HepG2 (cell line): ENCODE data around the gene SYT9. TPM values are rescaled to one million over a fixed set of nuclear protein-coding genes. Genes with fewer than 3 reads are reported as not detected.

ENCODE experiments used
- ATAC-seq: fragments of 200-7000 bp; cut with Tn5 transposase; 3 replicates; pipeline ENCODE4 v1.9.1; 2020; ENCODE audit warnings: mild to moderate bottlenecking, moderate library complexity
- BruUV-seq: library from RNA; stranded (reverse); fragments of 400-500 nt; replicated peaks from 2 replicates; lab custom pipeline; 2021; lab: Mats Ljungman, UMichigan
- CTCF ChIA-PET: fragments of 300-600 bp; formaldehyde crosslinking; extraction: SDS; loops from one replicate; lab custom pipeline; 2021; ENCODE audit warnings: low total read pairs, inconsistent platforms, low intra/inter-chr PET ratio; lab: Yijun Ruan, JAX
- POLR2A ChIA-PET: fragments of 350-600 bp; sonication (Branson Sonifier 250); formaldehyde crosslinking; loops from one replicate; lab custom pipeline; 2020; ENCODE audit warnings: antibody characterized with exemption, inconsistent platforms; lab: Yijun Ruan, JAX
- DNase-seq: peaks from one replicate; pipeline ENCODE4 v3.0.0-alpha.2; 2015; ENCODE audit warnings: low spot score
- FAIRE-seq: peaks from 3 replicates; lab custom pipeline; 2011; peaks lifted over from hg19 to GRCh38; lab: Jason Lieb, UNC
- H2AFZ ChIP-seq: one replicate; pipeline ENCODE4 v1.6.1; 2011; ENCODE audit warnings: low read length, inconsistent platforms
- H3K27ac ChIP-seq: fragments of 300-600 bp; 3 replicates; pipeline ENCODE4 v1.8.0; 2011; ENCODE audit warnings: mixed run types, mild to moderate bottlenecking, mixed read lengths, low read length, inconsistent platforms; ENCODE audit not compliant: insufficient read depth; ENCODE audit errors: extremely low read length
- H3K27me3 ChIP-seq, 2 experiments: fragments of 200-600 bp in 1 of 2; 2 replicates in 1 of 2; 3 replicates in 1 of 2; pipeline versions ENCODE4 v1.6.0 to v1.8.0; 2011; ENCODE audit warnings: low read length in 2 of 2, mild to moderate bottlenecking in 2 of 2, moderate library complexity in 2 of 2, inconsistent platforms in 1 of 2; ENCODE audit not compliant: insufficient read depth in 2 of 2, control insufficient read depth in 1 of 2
- H3K36me3 ChIP-seq, 2 experiments: fragments of 200-600 bp in 1 of 2; replicated peaks in 1 of 2; 2 replicates in 1 of 2; 3 replicates in 1 of 2; pipeline versions ENCODE4 v1.5.1 to v1.8.0; 2011; ENCODE audit warnings: low read length in 2 of 2, inconsistent platforms in 1 of 2; ENCODE audit not compliant: insufficient read depth in 2 of 2, control insufficient read depth in 1 of 2
- H3K4me1 ChIP-seq: 2 replicates; pipeline ENCODE4 v1.5.1; 2012; ENCODE audit warnings: low read length, inconsistent platforms; ENCODE audit not compliant: insufficient read depth
- H3K4me2 ChIP-seq: 2 replicates; pipeline ENCODE4 v1.6.0; 2011; ENCODE audit warnings: low read depth, low read length, inconsistent platforms
- H3K4me3 ChIP-seq, 3 experiments: fragments of 200-600 bp in 1 of 3; sonication (generic), shearing (Covaris generic) in 1 of 3; replicated peaks in 1 of 3; 2 replicates each; pipeline ENCODE4 v1.5.1; 2011 to 2016; ENCODE audit warnings: low read length in 3 of 3, inconsistent platforms in 2 of 3, low read depth in 2 of 3, mild to moderate bottlenecking in 2 of 3, control low read depth in 1 of 3, mixed read lengths in 1 of 3; ENCODE audit not compliant: insufficient read depth in 1 of 3
- H3K79me2 ChIP-seq: one replicate; pipeline ENCODE4 v1.6.1; 2011; ENCODE audit warnings: low read length, inconsistent platforms; ENCODE audit not compliant: insufficient read depth
- H3K9ac ChIP-seq: 2 replicates; pipeline ENCODE4 v1.6.0; 2011; ENCODE audit warnings: mild to moderate bottlenecking, low read depth, low read length, inconsistent platforms; ENCODE audit not compliant: insufficient read depth
- H3K9me3 ChIP-seq: 2 replicates; pipeline ENCODE4 v1.5.1; 2012; ENCODE audit warnings: mild to moderate bottlenecking, low read length
- H4K20me1 ChIP-seq: 2 replicates; pipeline ENCODE4 v1.6.0; 2011; ENCODE audit warnings: inconsistent platforms, mild to moderate bottlenecking, low read length, moderate library complexity; ENCODE audit not compliant: insufficient read depth
- FOXP1 ChIP-seq, 2 experiments: fragments of 450-650 bp in 1 of 2; IDR thresholded peaks; 2 replicates each; pipeline ENCODE4 v1.6.1; 2017 to 2018; ENCODE audit warnings: antibody characterized with exemption in 1 of 2
- PCBP2 ChIP-seq: fragments of 200-400 bp; formaldehyde crosslinking; optimal IDR thresholded peaks from 2 replicates; pipeline ENCODE3; 2018; ENCODE audit warnings: low read length, low read depth; ENCODE audit not compliant: poor library complexity, severe bottlenecking
- SIX1 ChIP-seq: sonication (generic); formaldehyde crosslinking; IDR thresholded peaks from 2 replicates; pipeline ENCODE4 v1.4.0; 2020; ENCODE audit warnings: missing genetic modification reagents, borderline replicate concordance
- SMAD1 ChIP-seq: sonication (generic); formaldehyde crosslinking; IDR thresholded peaks from 2 replicates; pipeline ENCODE4 v1.4.0; 2020; ENCODE audit warnings: missing genetic modification reagents, low read depth, mild to moderate bottlenecking, borderline replicate concordance
- TARDBP ChIP-seq: sonication (generic); formaldehyde crosslinking; IDR thresholded peaks from 2 replicates; pipeline ENCODE4 v1.8.0; 2022; ENCODE audit warnings: mild to moderate bottlenecking, missing genetic modification reagents
- ZNF335 ChIP-seq: sonication (generic); formaldehyde crosslinking; IDR thresholded peaks from 2 replicates; pipeline ENCODE4 v1.4.0; 2020; ENCODE audit warnings: missing genetic modification reagents
- ZNF569 ChIP-seq: sonication (generic); formaldehyde crosslinking; IDR thresholded peaks from 2 replicates; pipeline ENCODE4 v1.5.0; 2020; ENCODE audit warnings: mild to moderate bottlenecking, missing genetic modification reagents, moderate library complexity, borderline replicate concordance
- ZNF777 ChIP-seq: sonication (generic); formaldehyde crosslinking; IDR thresholded peaks from 2 replicates; pipeline ENCODE4 v1.4.0; 2020; ENCODE audit warnings: missing genetic modification reagents
- WGBS: methylation state at CpG from one replicate; pipeline ENCODE4 v1.1.6; 2017; ENCODE audit warnings: low lambda C conversion rate; 5-methylcytosine and 5-hydroxymethylcytosine counted together
- in situ Hi-C: cut with HindIII; loops from 2 replicates; pipeline ENCODE4 v1.10.0; 2017; ENCODE audit warnings: low pct_unique_long_range_greater_than_20kb; ENCODE audit not compliant: extremely low pct_ligation_motif_present
- intact Hi-C: fragments of 100-400 bp; cut with micrococcal nuclease; formaldehyde crosslinking; loops from one replicate; pipeline ENCODE4 v1.10.0; 2022; ENCODE audit not compliant: unreplicated experiment
- polyA plus RNA-seq, 8 experiments: library from polyadenylated mRNA; depleted of rRNA in 3 of 8; stranded (reverse) in 7 of 8; unstranded in 1 of 8; fragments of >200 nt; fragmentation: Illumina TruSeq in 4 of 8; extraction: Trizol in 4 of 8; gene quantifications; 2 replicates each; pipeline versions ENCODE4 v1.2.1 to v1.2.3, GENCODE V29; 2011 to 2016; ENCODE audit warnings: low read depth in 4 of 8, missing spikeins in 1 of 8, mixed read lengths in 1 of 8; ENCODE audit not compliant: insufficient read depth in 1 of 8
- total RNA-seq, 5 experiments: library from RNA; depleted of rRNA; stranded (reverse); fragments of >200 nt; fragmentation: Illumina TruSeq; extraction: Trizol; gene quantifications; 2 replicates each; pipeline ENCODE4 v1.2.3, GENCODE V29; 2016; ENCODE audit warnings: low read depth in 1 of 5

The SYT9 gene
- total and polyA plus RNA-seq, 2 of the 13 experiments (the other 11 are each of a cell fraction or from before 2014, with no cell fraction given) = not detected

DNA sequence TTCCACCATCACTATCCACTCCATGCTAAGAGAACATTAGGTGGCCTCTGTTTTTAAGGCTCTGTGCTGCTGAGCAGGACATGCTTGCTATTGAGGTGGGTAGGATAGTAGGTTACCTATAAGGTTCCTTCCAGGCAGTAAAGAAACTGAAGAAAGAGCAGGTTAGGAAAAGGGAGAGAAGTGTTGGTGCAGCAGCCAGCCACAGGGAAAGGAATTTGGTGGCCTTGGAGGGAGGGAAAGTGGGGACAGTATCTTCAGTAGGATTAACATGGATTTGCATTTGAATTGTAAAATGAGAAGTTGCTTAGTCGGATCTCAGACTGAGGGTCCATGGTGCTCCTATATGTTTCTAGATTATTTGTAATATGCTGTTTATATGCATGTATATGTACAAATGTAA is 184.4 kb downstream of the SYT9 start:
- no peak for ATAC-seq
- H3K79me2 ChIP-seq = no peaks in the 10 kb centered on the region
- no peak overlapping the region for H3K4me2 ChIP-seq

DNA sequence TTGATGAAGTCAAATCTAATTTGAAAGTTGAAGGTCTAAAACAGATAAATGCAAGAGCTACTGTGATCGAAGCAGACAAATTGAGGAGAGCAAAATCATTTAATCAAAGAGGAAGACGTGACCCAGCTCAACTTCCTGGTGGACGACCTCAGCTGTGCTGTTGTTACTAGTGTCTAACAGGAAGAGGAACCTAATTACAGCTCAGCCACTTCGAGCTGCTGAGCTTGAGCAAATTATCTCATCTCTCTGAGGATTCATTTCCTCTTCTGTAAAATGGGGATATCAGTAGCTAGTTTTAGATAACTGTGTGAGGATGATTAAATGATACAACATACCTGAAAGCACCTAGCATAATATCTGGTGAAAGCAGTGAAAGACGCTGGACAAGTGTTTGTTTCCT is 185.0 kb downstream of the SYT9 start:
- peaks cover 0 to 5% of the 10 kb centered on the region in 2 experiments; a peak in 2 of 5 replicates for H3K27me3 ChIP-seq
- ATAC-seq (no peak), FAIRE-seq (no peak), DNase-seq (no peak)
- no peaks in the 10 kb centered on the region for H4K20me1 ChIP-seq
- H3K79me2 ChIP-seq = no peaks in the 10 kb centered on the region
- intact Hi-C loops (no loop called here), in situ Hi-C loops (no loop called here)
- H3K9ac ChIP-seq = no peak overlapping the region
- H3K4me2 ChIP-seq = no peak overlapping the region
- H3K4me1 ChIP-seq = no peaks in the 10 kb centered on the region
- H2AFZ ChIP-seq = no peak overlapping the region
- H3K36me3 ChIP-seq = no peaks in the 10 kb centered on the region
- POLR2A ChIA-PET = no interaction called here
- H3K27ac ChIP-seq = no peak overlapping the region
- 0% methylated on average over 5 of the region's 5 CpGs for WGBS
- BruUV-seq = no TSS peak
- no peak overlapping the region for H3K4me3 ChIP-seq
- CTCF ChIA-PET = no interaction called here
- TF ChIP-seq PCBP2 = no peak
- TF ChIP-seq TARDBP (CRISPR knock-in tag) = no peak
- H3K9me3 ChIP-seq = no peaks in the 10 kb centered on the region

More for the DNA sequence above, 184.4 kb downstream of the SYT9 start:
- ChIA-PET POLR2A (no interaction called here), CTCF (no interaction called here)
- no peaks in the 10 kb centered on the region for H3K36me3 ChIP-seq
- no peaks in the 10 kb centered on the region for H4K20me1 ChIP-seq
- no peak overlapping the region for H2AFZ ChIP-seq
- no peaks in the 10 kb centered on the region for H3K9me3 ChIP-seq
- H3K27me3 ChIP-seq = peaks cover 0 to 5% of the 10 kb centered on the region in 2 experiments; a peak in 2 of 5 replicates
- in situ Hi-C loops (no loop called here), intact Hi-C loops (no loop called here)
- no TSS peak for BruUV-seq
- no peak overlapping the region for H3K4me3 ChIP-seq
- no peak overlapping the region for H3K27ac ChIP-seq
- H3K4me1 ChIP-seq = no peaks in the 10 kb centered on the region
- no peak for TF ChIP-seq FOXP1 (IDR thresholded peaks at IDR 0.05)
- no peak for TF ChIP-seq FOXP1 (CRISPR knock-in tag; IDR thresholded peaks at IDR 0.05)
- TF ChIP-seq SIX1 = no peak
- no peak for TF ChIP-seq SMAD1
- no peak for TF ChIP-seq ZNF335 (CRISPR knock-in tag)
- TF ChIP-seq ZNF569 (CRISPR knock-in tag) = no peak
- no peak for TF ChIP-seq ZNF777
- no peak for FAIRE-seq
- H3K9ac ChIP-seq = no peak overlapping the region
- no peak for DNase-seq
- 0% methylated on average over 1 of the region's 1 CpG for WGBS
